ENCODE measurements around the gene HOXD9.

DNA sequence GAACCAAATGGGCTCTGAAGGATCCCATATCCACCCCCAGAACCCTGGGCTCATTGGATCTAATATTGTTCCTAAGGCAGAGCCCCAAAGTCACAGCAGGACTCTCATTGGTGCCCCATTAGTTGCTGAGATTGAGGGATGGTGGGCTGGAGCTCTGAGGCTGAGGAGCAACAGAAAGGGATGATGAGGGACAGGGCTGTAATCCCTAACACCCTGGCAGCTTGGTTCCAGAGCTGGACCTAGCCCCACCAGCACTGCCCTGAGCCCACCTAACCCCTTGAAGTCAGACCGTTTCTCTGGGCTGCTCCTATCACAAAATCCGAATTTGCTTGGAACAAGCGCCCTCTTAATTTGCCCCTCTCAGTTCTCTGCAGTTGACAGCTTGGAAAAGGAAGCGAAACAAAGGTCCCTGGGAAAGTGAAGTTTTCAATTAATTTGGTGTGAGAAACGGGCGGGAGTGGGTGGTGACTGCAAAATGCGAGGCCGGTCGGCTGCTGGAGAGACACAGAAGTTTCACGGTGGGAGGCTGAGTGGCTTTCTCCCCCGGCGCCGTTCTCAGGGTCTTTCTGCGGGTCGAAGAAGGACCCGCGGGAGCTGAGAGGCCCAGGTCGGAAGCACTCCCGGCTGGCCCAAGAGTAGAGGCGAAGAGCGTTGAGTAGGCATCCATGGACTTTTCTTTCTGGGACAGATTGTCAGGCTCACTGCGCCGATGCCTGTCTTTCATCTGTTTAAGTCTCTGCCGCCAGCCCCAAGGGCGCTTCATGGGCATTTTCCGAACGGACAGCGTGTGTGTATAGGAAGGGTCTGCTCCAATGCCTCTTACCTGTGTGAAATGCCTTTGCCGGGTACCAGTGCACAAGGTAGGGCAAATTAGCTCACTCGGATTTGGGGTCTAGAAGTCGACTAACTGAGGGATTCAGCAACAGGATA, 30.9 kb upstream of the HOXD9 start:
- TF ChIP-seq POLR2AphosphoS5 (IDR thresholded peaks at IDR 0.05; ENCODE audit: low read depth, low read length) (no peak), POLR2A (IDR thresholded peaks at IDR 0.05; ENCODE audit: low read depth, low read length) (no peak), TAF1 (IDR thresholded peaks at IDR 0.05; ENCODE audit: low read depth, low read length) (no peak)
